Gastrocnemius medialis (tissue), 4 donors: Measurements from ENCODE around the gene TNRC18. TPM values are rescaled to one million over a fixed set of nuclear protein-coding genes. Genes with fewer than 3 reads are reported as not detected.

ENCODE experiments used
- ATAC-seq, 2 donors: fragments of 150-250 bp; one replicate each; pipeline ENCODE4 v1.9.1; 2016
- DNase-seq, 2 donors: peaks; one replicate each; pipeline ENCODE4 v3.0.0-alpha.2; 2019
- H3K27ac ChIP-seq, 4 donors: fragments of 200-600 bp; sonication (generic); 1 replicate in 1 of 4; 2 replicates in 3 of 4; pipeline ENCODE4 v1.5.1; 2016 to 2018; ENCODE audit warnings: mild to moderate bottlenecking in 2 of 4, moderate library complexity in 1 of 4
- H3K27me3 ChIP-seq, 3 donors: fragments of 200-600 bp; sonication (generic) in 2 of 3; 1 replicate in 1 of 3; 2 replicates in 2 of 3; pipeline versions ENCODE4 v1.5.1 to v1.6.0; 2016 to 2019; ENCODE audit warnings: mild to moderate bottlenecking in 1 of 3, moderate library complexity in 1 of 3
- H3K36me3 ChIP-seq, 2 donors: fragments of 200-600 bp; sonication (generic) in 1 of 2; one replicate each; pipeline ENCODE4 v1.5.1; 2017 to 2018
- H3K4me1 ChIP-seq, 2 donors: fragments of 200-600 bp; sonication (generic) in 1 of 2; one replicate each; pipeline ENCODE4 v1.5.1; 2016 to 2017; ENCODE audit warnings: mild to moderate bottlenecking in 2 of 2
- H3K4me3 ChIP-seq, 4 donors: fragments of 200-600 bp; sonication (generic) in 3 of 4; 1 replicate in 1 of 4; 2 replicates in 3 of 4; pipeline ENCODE4 v1.5.1; 2016 to 2019; ENCODE audit warnings: mild to moderate bottlenecking in 2 of 4
- H3K9me3 ChIP-seq, 3 donors: fragments of 200-600 bp; sonication (generic) in 2 of 3; 1 replicate in 1 of 3; 2 replicates in 2 of 3; pipeline ENCODE4 v1.5.1; 2016 to 2019
- POLR2A ChIP-seq, 2 donors: fragments of 450-650 bp; IDR thresholded peaks; one replicate each; pipeline ENCODE4 v1.6.1; 2017; ENCODE audit warnings: antibody characterized with exemption in 2 of 2, mild to moderate bottlenecking in 2 of 2, moderate library complexity in 2 of 2
- in situ Hi-C, 4 donors: fragments of 200-750 bp; cut with MboI; loops; one replicate each; pipeline versions ENCODE4 v1.15.0 to v1.8.0; 2017; ENCODE audit warnings: low sequenced_read_pairs in 4 of 4
- intact Hi-C: fragments of 100-400 bp; cut with DNase I; formaldehyde crosslinking; loops from one replicate; pipeline ENCODE4 v1.15.1; 2023; ENCODE audit warnings: low total_unique reads
- total RNA-seq, 4 donors: library from RNA; depleted of rRNA; stranded (reverse); fragments of >200 nt; gene quantifications; one replicate each; pipeline versions ENCODE4 v1.1.0 to v1.2.3, GENCODE V29; 2016
- TF ChIP-seq, protein P1 (sequence below), 5 experiments: fragments of 450-650 bp in 3 of 5; fragments of 200-600 bp in 2 of 5; sonication (generic) in 2 of 5; IDR thresholded peaks in 4 of 5; conservative IDR thresholded peaks in 1 of 5; 1 replicate in 4 of 5; 2 replicates in 1 of 5; pipeline ENCODE4 v1.5.1; 2016 to 2019; ENCODE audit warnings: antibody characterized with exemption in 5 of 5, mild to moderate bottlenecking in 3 of 5, moderate library complexity in 3 of 5

The TNRC18 gene
- total RNA-seq, 4 donors from 2014 or later: 8.7 to 31.2 (median 20.5) TPM

DNA sequence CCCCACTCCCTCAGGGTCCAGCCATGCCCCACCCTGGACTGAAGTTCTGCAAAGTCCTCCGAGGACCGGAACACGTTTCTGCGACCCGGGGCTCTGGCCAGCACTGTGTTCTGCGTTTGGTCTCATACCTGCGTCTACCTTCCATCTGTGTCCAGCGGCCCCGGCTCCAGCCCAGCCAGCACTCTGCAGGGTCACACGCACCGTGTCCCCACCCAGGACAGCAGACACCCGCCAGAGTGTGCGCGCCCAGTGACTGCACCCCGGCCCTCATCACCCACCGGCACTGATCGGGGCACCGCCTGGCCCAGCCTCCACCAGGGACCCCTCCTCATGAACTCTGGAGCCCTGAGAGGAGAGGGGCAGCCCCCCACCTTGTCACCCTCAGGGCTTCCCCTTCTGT, 120.6 kb downstream of the TNRC18 start:
- H3K4me3 ChIP-seq: no peak overlapping the region
- in situ Hi-C loops (no loop called here), intact Hi-C loops (no loop called here)
- no peak overlapping the region for H3K27ac ChIP-seq
- no peaks in the 10 kb centered on the region for H3K4me1 ChIP-seq
- no peaks in the 10 kb centered on the region for H3K27me3 ChIP-seq
- H3K9me3 ChIP-seq: no peaks in the 10 kb centered on the region
- DNase-seq (no peak), ATAC-seq (no peak)
- peaks cover 0 to 9% of the 10 kb centered on the region in 2 donors for H3K36me3 ChIP-seq
- TF ChIP-seq, protein P1, sequence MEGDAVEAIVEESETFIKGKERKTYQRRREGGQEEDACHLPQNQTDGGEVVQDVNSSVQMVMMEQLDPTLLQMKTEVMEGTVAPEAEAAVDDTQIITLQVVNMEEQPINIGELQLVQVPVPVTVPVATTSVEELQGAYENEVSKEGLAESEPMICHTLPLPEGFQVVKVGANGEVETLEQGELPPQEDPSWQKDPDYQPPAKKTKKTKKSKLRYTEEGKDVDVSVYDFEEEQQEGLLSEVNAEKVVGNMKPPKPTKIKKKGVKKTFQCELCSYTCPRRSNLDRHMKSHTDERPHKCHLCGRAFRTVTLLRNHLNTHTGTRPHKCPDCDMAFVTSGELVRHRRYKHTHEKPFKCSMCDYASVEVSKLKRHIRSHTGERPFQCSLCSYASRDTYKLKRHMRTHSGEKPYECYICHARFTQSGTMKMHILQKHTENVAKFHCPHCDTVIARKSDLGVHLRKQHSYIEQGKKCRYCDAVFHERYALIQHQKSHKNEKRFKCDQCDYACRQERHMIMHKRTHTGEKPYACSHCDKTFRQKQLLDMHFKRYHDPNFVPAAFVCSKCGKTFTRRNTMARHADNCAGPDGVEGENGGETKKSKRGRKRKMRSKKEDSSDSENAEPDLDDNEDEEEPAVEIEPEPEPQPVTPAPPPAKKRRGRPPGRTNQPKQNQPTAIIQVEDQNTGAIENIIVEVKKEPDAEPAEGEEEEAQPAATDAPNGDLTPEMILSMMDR (IDR thresholded peaks at IDR 0.05 in 4 of 5, conservative IDR thresholded peaks at IDR 0.05 in 1 of 5): no peak
- TF ChIP-seq POLR2A (IDR thresholded peaks at IDR 0.05): no peak

DNA sequence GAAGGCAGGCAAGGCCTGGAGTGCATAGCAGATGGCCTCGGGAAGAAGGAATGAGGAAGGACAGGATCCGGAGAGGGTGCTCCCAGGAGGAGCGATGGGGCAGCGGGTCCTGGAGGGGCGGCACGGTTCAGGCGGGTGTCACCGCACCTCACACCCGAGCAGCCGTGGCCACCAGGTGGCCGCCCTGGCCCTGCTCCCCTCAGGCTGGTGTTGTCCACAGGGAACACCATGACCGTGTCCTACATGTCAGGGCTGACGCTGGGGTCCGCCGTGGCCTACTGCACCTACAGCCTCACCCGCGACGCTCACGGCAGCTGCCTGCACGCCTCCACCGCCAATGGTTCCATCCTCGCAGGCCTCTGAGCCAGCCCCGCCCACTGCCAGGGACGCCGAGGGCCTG, 121.1 kb downstream of the TNRC18 start:
- in situ Hi-C loops (no loop called here), intact Hi-C loops (no loop called here)
- Histone ChIP-seq H3K27me3 (no peaks in the 10 kb centered on the region), H3K27ac (no peak overlapping the region), H3K9me3 (no peaks in the 10 kb centered on the region), H3K4me1 (no peaks in the 10 kb centered on the region), H3K4me3 (no peak overlapping the region), H3K36me3 (peaks cover 0 to 4% of the 10 kb centered on the region in 2 donors)
- ATAC-seq: no peak
- no peak for DNase-seq
- no peak for TF ChIP-seq POLR2A (IDR thresholded peaks at IDR 0.05)
- TF ChIP-seq, protein P1 (IDR thresholded peaks at IDR 0.05 in 4 of 5, conservative IDR thresholded peaks at IDR 0.05 in 1 of 5): no peak

DNA sequence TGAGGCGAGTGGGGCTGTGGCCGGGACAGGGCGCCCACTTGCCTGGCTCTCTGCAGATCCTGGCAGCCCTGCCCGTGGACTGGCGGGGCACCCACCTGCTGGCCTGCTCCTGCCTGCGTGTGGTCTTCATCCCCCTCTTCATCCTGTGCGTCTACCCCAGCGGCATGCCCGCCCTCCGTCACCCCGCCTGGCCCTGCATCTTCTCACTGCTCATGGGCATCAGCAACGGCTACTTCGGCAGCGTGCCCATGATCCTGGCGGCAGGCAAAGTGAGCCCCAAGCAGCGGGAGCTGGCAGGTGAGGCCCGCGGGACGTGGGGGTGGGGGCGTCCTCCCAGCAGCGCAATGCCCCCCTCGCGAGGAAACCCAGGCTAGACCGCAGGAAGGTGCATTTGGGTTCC, 123.3 kb downstream of the TNRC18 start:
- H3K9me3 ChIP-seq: no peaks in the 10 kb centered on the region
- H3K27ac ChIP-seq: no peak overlapping the region
- intact Hi-C loops: no loop called here
- in situ Hi-C loops: no loop called here
- H3K4me3 ChIP-seq: no peak overlapping the region
- DNase-seq (no peak), ATAC-seq (no peak)
- H3K27me3 ChIP-seq: peaks cover 0 to 7% (median 0%) of the 10 kb centered on the region in 3 donors
- TF ChIP-seq POLR2A (IDR thresholded peaks at IDR 0.05): no peak
- TF ChIP-seq, protein P1 (IDR thresholded peaks at IDR 0.05 in 4 of 5, conservative IDR thresholded peaks at IDR 0.05 in 1 of 5): no peak
- no peaks in the 10 kb centered on the region for H3K4me1 ChIP-seq
- no peaks in the 10 kb centered on the region for H3K36me3 ChIP-seq

DNA sequence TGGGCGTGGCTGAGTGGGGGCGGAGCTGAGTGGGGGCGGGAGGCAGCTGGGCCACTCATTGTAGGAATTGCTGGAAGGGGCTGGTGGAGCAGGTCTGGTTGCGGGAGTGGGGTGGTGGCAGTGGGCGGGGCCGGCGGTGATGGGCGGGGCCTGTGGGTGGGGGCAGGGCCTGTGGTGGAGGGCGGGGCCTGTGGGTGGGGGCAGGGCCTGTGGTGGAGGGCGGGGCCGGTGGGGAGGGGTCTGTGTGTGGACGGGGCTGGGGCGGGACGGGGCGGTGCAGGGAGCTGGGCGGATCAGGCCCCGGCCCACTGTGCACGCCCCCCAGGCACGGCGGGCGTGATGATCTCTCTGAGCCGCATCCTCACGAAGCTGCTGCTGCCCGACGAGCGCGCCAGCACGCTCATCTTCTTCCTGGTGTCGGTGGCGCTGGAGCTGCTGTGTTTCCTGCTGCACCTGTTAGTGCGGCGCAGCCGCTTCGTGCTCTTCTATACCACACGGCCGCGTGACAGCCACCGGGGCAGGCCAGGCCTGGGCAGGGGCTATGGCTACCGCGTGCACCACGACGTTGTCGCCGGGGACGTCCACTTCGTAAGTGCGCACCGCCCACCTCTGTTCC, 126.9 kb downstream of the TNRC18 start:
- in situ Hi-C loops (no loop called here), intact Hi-C loops (no loop called here)
- H3K4me3 ChIP-seq: no peak overlapping the region

More for the DNA sequence above, 126.9 kb downstream of the TNRC18 start:
- no peak for DNase-seq
- no peak overlapping the region for H3K27ac ChIP-seq
- TF ChIP-seq, protein P1 (IDR thresholded peaks at IDR 0.05 in 4 of 5, conservative IDR thresholded peaks at IDR 0.05 in 1 of 5): no peak
- no peak for TF ChIP-seq POLR2A (IDR thresholded peaks at IDR 0.05)
- H3K4me1 ChIP-seq: no peaks in the 10 kb centered on the region
- H3K27me3 ChIP-seq: peaks cover 0 to 7% (median 0%) of the 10 kb centered on the region in 3 donors
- no peak for ATAC-seq
- no peaks in the 10 kb centered on the region for H3K36me3 ChIP-seq
- no peaks in the 10 kb centered on the region for H3K9me3 ChIP-seq
